Lung (tissue), 12 donors: Measurements from ENCODE around the gene S1PR3. TPM values are rescaled to one million over a fixed set of nuclear protein-coding genes. Genes with fewer than 3 reads are reported as not detected.

Experiments used
- ATAC-seq: fragments of 200-7000 bp; cut with Tn5 transposase; one replicate; pipeline ENCODE4 v1.9.1; 2020; ENCODE audit warnings: moderate number of reproducible peaks; ENCODE audit not compliant: insufficient read depth, low FRiP score
- DNase-seq, 3 donors: peaks; one replicate each; pipeline ENCODE4 v3.0.0-alpha.2; 2013 to 2017
- H3K27ac ChIP-seq, 2 donors: one replicate each; pipeline ENCODE4 v1.5.1; 2013; ENCODE audit warnings: mild to moderate bottlenecking in 2 of 2, moderate library complexity in 2 of 2, control low read depth in 1 of 2, inconsistent platforms in 1 of 2, low read depth in 1 of 2, low read length in 1 of 2
- H3K27me3 ChIP-seq, 3 donors: one replicate each; pipeline ENCODE4 v1.5.1; 2013; ENCODE audit warnings: low read length in 2 of 3; ENCODE audit not compliant: control insufficient read depth in 3 of 3, insufficient read depth in 3 of 3
- H3K36me3 ChIP-seq, 4 donors: one replicate each; pipeline ENCODE4 v1.5.1; 2013; ENCODE audit warnings: low read length in 4 of 4, mild to moderate bottlenecking in 1 of 4, moderate library complexity in 1 of 4; ENCODE audit not compliant: control insufficient read depth in 4 of 4, insufficient read depth in 4 of 4
- H3K4me1 ChIP-seq, 5 donors: one replicate each; pipeline ENCODE4 v1.5.1; 2013; ENCODE audit warnings: low read length in 5 of 5, mild to moderate bottlenecking in 2 of 5, moderate library complexity in 1 of 5; ENCODE audit not compliant: control insufficient read depth in 5 of 5, insufficient read depth in 5 of 5
- H3K4me3 ChIP-seq: one replicate; pipeline ENCODE4 v1.5.1; 2013; ENCODE audit warnings: mild to moderate bottlenecking, control low read depth, moderate library complexity
- H3K9ac ChIP-seq, 2 donors: one replicate each; pipeline ENCODE4 v1.5.1; 2013; ENCODE audit warnings: low read length in 2 of 2, control low read depth in 1 of 2; ENCODE audit not compliant: insufficient read depth in 1 of 2
- H3K9me3 ChIP-seq, 4 donors: one replicate each; pipeline ENCODE4 v1.5.1; 2013; ENCODE audit warnings: low read length in 3 of 4, mild to moderate bottlenecking in 1 of 4, moderate library complexity in 1 of 4; ENCODE audit not compliant: control insufficient read depth in 4 of 4, insufficient read depth in 3 of 4
- WGBS, 2 donors: extraction: QIAGEN DNeasy Blood & Tissue Kit; methylation state at CpG; one replicate each; pipeline ENCODE4 v1.1.7; 2013; 5-methylcytosine and 5-hydroxymethylcytosine counted together
- polyA plus RNA-seq, 2 donors: library from polyadenylated mRNA; stranded (reverse); fragments of 200-250 nt; gene quantifications; one replicate each; pipeline ENCODE4 v1.2.1, GENCODE V29; 2013
- total RNA-seq, 2 donors: library from RNA; depleted of rRNA in 1 of 2; stranded (reverse); fragments of >200 nt in 1 of 2; gene quantifications; one replicate each; pipeline ENCODE4 v1.2.1, GENCODE V29; 2014 to 2021
- TF ChIP-seq, protein P1 (sequence below): IDR thresholded peaks from 2 replicates; pipeline ENCODE4 v1.5.1; 2012; ENCODE audit warnings: mild to moderate bottlenecking; ENCODE audit errors: control extremely low read depth, extremely low read depth
- donor health status: control.
- donor health status: control.
- donor health status: Bipolar disorder and iron deficiency.
- donor health status: healthy.
- donor health status: DM: yes; HTN: yes; CAD: no.

The S1PR3 gene
- total and polyA plus RNA-seq, 4 donors: 2.8 to 38.7 (median 14.3) TPM

DNA sequence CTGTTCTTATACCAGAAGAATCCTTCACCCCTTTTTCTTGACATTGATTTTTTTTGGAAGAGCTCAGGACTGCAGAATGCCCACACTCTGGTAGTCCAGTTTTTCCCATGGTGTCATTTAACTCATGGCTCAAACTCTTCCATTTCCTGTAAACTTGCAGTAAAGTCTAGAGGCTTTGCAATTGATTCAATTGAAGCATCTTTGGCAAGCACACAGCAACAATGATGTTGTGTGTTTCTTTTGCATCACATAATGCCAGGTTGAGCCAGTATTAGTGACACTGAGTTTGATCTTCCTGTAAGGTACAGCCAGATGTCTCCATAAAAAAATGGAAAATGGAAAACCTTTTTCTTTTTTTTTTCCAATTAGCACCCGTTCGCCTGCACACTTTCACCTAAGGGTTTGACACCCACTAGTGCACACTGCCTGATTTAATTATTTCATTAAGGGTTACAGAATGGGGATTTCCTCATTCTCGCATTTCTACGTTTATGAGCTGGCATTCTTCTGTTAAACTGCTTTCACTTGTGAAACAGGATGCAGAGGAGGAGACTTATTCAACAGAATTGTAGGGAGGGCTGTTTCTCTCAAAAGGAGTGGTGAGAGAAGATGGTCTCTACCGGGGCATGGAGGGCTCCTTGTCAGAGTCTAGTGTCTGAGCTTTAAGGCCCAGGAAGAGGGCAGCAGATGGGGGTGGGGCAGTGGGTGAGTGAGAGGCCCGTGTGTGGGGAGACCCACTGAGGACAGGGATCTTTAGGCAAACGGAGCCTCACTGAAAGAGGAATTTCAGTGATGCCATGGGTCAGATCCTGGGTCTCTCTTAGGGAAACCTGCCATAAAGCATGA lies 2.2 kb upstream of the S1PR3 start:
- Histone ChIP-seq H3K4me3 (no peak overlapping the region), H3K27me3 (no peaks in the 10 kb centered on the region), H3K9ac (no peak overlapping the region), H3K4me1 (peaks cover 0 to 31% (median 6%) of the 10 kb centered on the region in 5 donors), H3K36me3 (peaks cover 0 to 13% (median 0%) of the 10 kb centered on the region in 4 donors), H3K27ac (peak overlapping the region in 1 of 2 donors; percentile 38), H3K9me3 (peaks cover 0 to 1% (median 0%) of the 10 kb centered on the region in 4 donors)
- ATAC-seq (no peak), DNase-seq (peak in 2 of 3 donors; percentile 65 to 69)
- WGBS, 2 donors: 12 to 22% methylated on average over 7 of the region's 7 CpGs
- TF ChIP-seq, protein P1, sequence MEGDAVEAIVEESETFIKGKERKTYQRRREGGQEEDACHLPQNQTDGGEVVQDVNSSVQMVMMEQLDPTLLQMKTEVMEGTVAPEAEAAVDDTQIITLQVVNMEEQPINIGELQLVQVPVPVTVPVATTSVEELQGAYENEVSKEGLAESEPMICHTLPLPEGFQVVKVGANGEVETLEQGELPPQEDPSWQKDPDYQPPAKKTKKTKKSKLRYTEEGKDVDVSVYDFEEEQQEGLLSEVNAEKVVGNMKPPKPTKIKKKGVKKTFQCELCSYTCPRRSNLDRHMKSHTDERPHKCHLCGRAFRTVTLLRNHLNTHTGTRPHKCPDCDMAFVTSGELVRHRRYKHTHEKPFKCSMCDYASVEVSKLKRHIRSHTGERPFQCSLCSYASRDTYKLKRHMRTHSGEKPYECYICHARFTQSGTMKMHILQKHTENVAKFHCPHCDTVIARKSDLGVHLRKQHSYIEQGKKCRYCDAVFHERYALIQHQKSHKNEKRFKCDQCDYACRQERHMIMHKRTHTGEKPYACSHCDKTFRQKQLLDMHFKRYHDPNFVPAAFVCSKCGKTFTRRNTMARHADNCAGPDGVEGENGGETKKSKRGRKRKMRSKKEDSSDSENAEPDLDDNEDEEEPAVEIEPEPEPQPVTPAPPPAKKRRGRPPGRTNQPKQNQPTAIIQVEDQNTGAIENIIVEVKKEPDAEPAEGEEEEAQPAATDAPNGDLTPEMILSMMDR: no peak

DNA sequence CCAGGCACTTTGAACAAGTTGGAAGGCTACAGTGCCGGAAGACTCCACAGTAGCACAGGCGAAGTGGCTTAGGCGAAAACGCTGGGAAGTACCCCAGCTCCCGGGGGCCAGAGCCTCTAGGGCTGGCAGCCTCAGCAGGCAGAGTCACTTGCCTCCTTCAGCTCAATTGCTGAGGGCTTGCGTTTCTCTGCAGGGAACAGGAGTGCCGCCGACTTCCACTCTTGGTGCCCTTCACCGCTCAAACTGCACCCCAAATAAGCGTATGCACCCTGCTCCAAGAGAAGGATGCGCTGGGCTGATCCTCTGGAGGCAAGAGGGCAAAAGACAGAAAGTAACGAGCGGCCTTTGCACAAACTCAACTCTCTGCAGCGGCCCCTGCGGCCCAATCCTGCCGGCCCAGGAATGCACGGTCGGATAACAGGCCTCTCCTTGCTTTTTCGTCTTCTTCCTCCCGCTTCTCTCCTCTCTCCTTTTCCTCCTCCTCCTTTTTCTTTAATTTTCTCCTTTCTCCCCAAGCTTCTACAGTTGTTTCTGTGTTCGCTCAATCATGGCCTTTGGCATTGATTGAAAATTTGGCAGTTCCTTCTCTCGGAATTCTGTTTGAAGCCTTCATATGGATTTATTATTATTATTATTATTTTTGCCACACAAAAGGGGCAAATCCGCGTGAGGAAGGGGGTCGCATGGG lies 1.1 kb upstream of the S1PR3 start:
- ATAC-seq (no peak), DNase-seq (peak in 2 of 3 donors; percentile 44 to 56)
- Histone ChIP-seq H3K27me3 (no peaks in the 10 kb centered on the region), H3K9me3 (peaks cover 0 to 1% (median 0%) of the 10 kb centered on the region in 4 donors), H3K27ac (no peak overlapping the region), H3K9ac (no peak overlapping the region), H3K36me3 (peaks cover 0 to 13% (median 1%) of the 10 kb centered on the region in 4 donors), H3K4me3 (no peak overlapping the region), H3K4me1 (peaks cover 0 to 42% (median 10%) of the 10 kb centered on the region in 5 donors)
- 78 to 83% methylated on average over 25 of the region's 25 CpGs for WGBS, 2 donors
- TF ChIP-seq, protein P1: no peak

DNA sequence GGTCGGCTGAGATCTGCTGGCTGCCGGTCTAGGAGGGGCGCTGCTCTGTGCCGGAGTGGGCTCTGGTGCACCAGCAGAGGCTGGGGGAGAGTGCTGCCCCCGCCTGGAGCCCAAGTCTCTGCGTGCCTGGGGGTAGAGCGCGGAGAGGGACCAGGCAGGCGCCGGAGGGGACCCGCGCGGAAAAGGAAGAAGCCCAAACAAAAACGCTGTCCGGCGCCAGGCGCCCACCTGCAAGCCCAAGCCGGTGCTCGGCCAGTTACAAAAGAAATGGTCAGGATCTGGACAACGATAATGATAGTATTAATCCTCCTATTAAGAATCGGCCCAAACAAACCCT lies 571 bp upstream of the S1PR3 start:
- Histone ChIP-seq H3K27ac (no peak overlapping the region), H3K4me3 (no peak overlapping the region), H3K36me3 (peaks cover 0 to 17% (median 3%) of the 10 kb centered on the region in 4 donors), H3K9ac (no peak overlapping the region), H3K9me3 (peaks cover 0 to 1% (median 0%) of the 10 kb centered on the region in 4 donors), H3K27me3 (no peaks in the 10 kb centered on the region), H3K4me1 (peaks cover 2 to 47% (median 10%) of the 10 kb centered on the region in 5 donors)
- 15 to 33% methylated on average over 18 to 21 of the region's 21 CpGs for WGBS, 2 donors
- TF ChIP-seq, protein P1: no peak
- ATAC-seq: no peak
- no peak for DNase-seq
